ENCODE measurements around the gene ENPP6. TPM values are rescaled to one million over a fixed set of nuclear protein-coding genes. Genes with fewer than 3 reads are reported as not detected.

ENPP6 gene
- polyA plus RNA-seq (2011; rRNA removed) (not detected in 2 replicates), polyA plus RNA-seq (2017; fragmentation: RNase III; extraction: RNeasy Plus Mini Kit Qiagen cat#74134 plus additional on column Dnase treatment) (not detected in 3 replicates), polyA minus RNA-seq (2011; rRNA and poly(A)+ RNA removed) (not detected in 2 replicates)
- not detected in 2 replicates for polyA plus RNA-seq (2012; cell fraction: cytosol; rRNA removed)
- not detected in 2 replicates for polyA plus RNA-seq (2012; cell fraction: nucleus; rRNA removed)

GRCh38 chr4:184217634-184218033 lies at the start of gene ENPP6:
Gene ENPP6 (minus strand): TSS chr4:184217873. CDS start chr4:184217819, 54 bp downstream.
- no peak for FAIRE-seq
- WGBS (ENCODE audit: missing lambda C conversion rate), result 50% methylated on average over 6 of the region's 8 CpGs
- Histone ChIP-seq H3K4me2 (no peak within 1 kb of the TSS), H3K27ac (no peak within 1 kb of the TSS), H3K4me1 (no peaks in the 10 kb centered on the region), H3K9me3 (no peaks in the 10 kb centered on the region), H3K4me3 (no peak within 1 kb of the TSS)
- no peak for TF ChIP-seq FOXS1 (CRISPR knock-in tag; IDR thresholded peaks at IDR 0.05)
- no peak for TF ChIP-seq NR3C1 (IDR thresholded peaks at IDR 0.05)
- TF ChIP-seq PBX3 (IDR thresholded peaks at IDR 0.05), result no peak
- TF ChIP-seq MAX (IDR thresholded peaks at IDR 0.05), result no peak
- TF ChIP-seq ZNF302 (CRISPR knock-in tag; IDR thresholded peaks at IDR 0.05), result no peak
- POLR2A ChIA-PET, result no interaction called here
- CTCF ChIA-PET, result interaction anchor here (0.5 kb wide), 1 partner anchor 369 kb away, joined by 3 read pairs; no protein-coding TSS in a partner anchor
- DNase-seq (ENCODE audit: low read depth in 1 of 2, low spot score in 1 of 2), result no peak
- no peak for ATAC-seq

- no peak for FAIRE-seq
- H3K4me1 ChIP-seq, result peaks cover 21% of the 10 kb centered on the region
- H3K9me3 ChIP-seq, result no peaks in the 10 kb centered on the region
- ATAC-seq, result no peak
- no peak for DNase-seq (ENCODE audit: low read depth in 1 of 2, low spot score in 1 of 2)
- ChIA-PET CTCF (interaction anchor here (1.1 to 5.8 kb wide), 3 partner anchors 21 to 281 kb away, joined by 3 to 57 read pairs (median 7); no protein-coding TSS in a partner anchor), POLR2A (no interaction called here)
- no peak for TF ChIP-seq RAD21 (conservative IDR thresholded peaks at IDR 0.05 in 1 of 2, IDR thresholded peaks at IDR 0.05 in 1 of 2)
- TF ChIP-seq RCOR1 (IDR thresholded peaks at IDR 0.05; ENCODE audit: low read depth, low read length), result no peak
- no peak for TF ChIP-seq FOSL2 (IDR thresholded peaks at IDR 0.05)
- no peak for TF ChIP-seq FOSL2 (CRISPR knock-in tag; IDR thresholded peaks at IDR 0.05)
- no peak for TF ChIP-seq JUNB (IDR thresholded peaks at IDR 0.05)
- no peak for TF ChIP-seq GATA3 (IDR thresholded peaks at IDR 0.05; ENCODE audit: borderline replicate concordance)
- H3K27ac ChIP-seq, result peak overlapping the region; percentile 74 to 91
- H3K4me2 ChIP-seq, result peak overlapping the region; percentile 67
- 71% methylated on average over 1 of the region's 1 CpG for WGBS (ENCODE audit: missing lambda C conversion rate)
- no peak overlapping the region; the same call in 2 of the 3 replicates for H3K4me3 ChIP-seq
These were observed 49.5 kb upstream of the ENPP6 start for GRCh38 chr4:184267206-184267608.

GRCh38 chr4:184265546-184266351 lies 48.1 kb upstream of the ENPP6 start:
- whole genome bisulfite sequencing (ENCODE audit: missing lambda C conversion rate), result 11% methylated on average over 16 of the region's 16 CpGs
- Histone ChIP-seq H3K4me2 (peak overlapping the region; percentile 89), H3K4me3 (peak overlapping the region; percentile 51), H3K27ac (peak overlapping the region; percentile 79 to 91), H3K9me3 (no peaks in the 10 kb centered on the region), H3K4me1 (peaks cover 21% of the 10 kb centered on the region)
- no peak for FAIRE-seq
- POLR2A ChIA-PET, result interaction anchor here (0.5 to 3.0 kb wide), 6 partner anchors 207 to 689 kb away, joined by 3 to 16 read pairs (median 6); partner anchors contain the start of gene IRF2
- TF ChIP-seq POLR2AphosphoS2 (conservative IDR thresholded peaks at IDR 0.05; ENCODE audit: low read length), result no peak
- no peak for TF ChIP-seq SMC3 (IDR thresholded peaks at IDR 0.05)
- no peak for TF ChIP-seq NFE2L2 (conservative IDR thresholded peaks at IDR 0.05; ENCODE audit: low read length)
- no peak for TF ChIP-seq PBX3 (IDR thresholded peaks at IDR 0.05)
- TF ChIP-seq POLR2A (IDR thresholded peaks at IDR 0.05; ENCODE audit: low read length), result peak; percentile 54
- TF ChIP-seq FOSL2 (IDR thresholded peaks at IDR 0.05), result no peak
- peak; percentile 18; the same call in 1 of the 2 replicates for TF ChIP-seq FOSL2 (CRISPR knock-in tag; IDR thresholded peaks at IDR 0.05)
- CTCF ChIA-PET, result interaction anchor here (0.6 to 5.8 kb wide), 9 partner anchors 8 to 313 kb away, joined by 3 to 57 read pairs (median 7); no protein-coding TSS in a partner anchor
- peak; percentile 89 to 91 for ATAC-seq
- DNase-seq (ENCODE audit: low read depth in 1 of 2, low spot score in 1 of 2), result peak; percentile 61 to 83
